ENCODE results near the gene ADAMTS18. TPM values are rescaled to one million over a fixed set of nuclear protein-coding genes. Genes with fewer than 3 reads are reported as not detected.

Gene ADAMTS18
- total RNA-seq (2021; fragmentation: NEBNext Ultra II Directional; extraction: Animal tissue kit (Norgen Biotek cat#: 25700)): not detected
- long read RNA-seq: 0 reads

DNA sequence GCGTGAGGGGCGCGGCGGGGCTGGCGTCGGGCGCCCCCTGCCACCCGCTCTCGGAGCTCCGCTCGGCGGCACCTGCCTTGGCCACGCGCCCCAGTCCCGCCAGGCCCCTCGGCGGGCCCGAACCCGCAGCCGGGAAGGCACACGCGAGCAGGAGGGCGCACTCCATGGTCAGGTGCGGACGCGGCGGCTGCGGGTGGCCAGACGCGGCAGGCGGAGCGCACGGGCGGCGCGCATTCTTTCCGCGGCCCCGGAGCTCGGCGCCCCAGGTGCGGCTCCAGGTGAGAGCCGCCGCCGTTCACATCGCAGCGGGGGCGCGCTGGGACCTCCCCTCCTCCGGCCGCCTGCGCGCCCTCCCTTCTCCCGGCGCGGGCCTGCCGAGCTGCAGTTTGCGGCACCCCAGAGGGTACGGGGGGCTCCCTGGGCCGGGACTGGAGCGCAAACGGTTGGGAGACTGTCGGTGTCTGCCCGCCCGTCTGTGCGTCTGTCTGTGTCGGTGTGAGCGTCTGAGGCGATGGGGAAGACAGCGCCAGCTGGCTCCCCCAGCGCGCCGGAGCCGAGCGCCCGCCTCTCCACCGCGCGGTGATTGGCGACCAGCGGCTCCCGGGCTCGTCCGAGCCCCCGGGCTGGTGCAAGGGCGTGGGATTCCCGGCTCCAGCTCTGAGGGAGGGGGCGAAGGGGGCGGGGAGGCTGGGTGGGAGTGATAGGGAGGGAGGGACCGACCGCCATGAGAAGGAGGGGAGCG lies at the start of gene ADAMTS18:
Gene ADAMTS18, minus strand, starts transcription at position 505 of the 742 bp plus-strand sequence. Its CDS starts 339 bp downstream, at position 166.
- H3K27me3 Mint-ChIP-seq (ENCODE audit: insufficient read depth): peaks cover 4% of the 10 kb centered on the region; the same call in 1 of the 2 replicates
- H3K4me3 Mint-ChIP-seq: no peak within 1 kb of the TSS
- no peak for DNase-seq
- H3K36me3 Mint-ChIP-seq (ENCODE audit: low read depth): 0 out of 2 replicates have a peak, but pooled peaks cover 4% of the 10 kb centered on the region
- H3K9me3 Mint-ChIP-seq: peaks cover 57% of the 10 kb centered on the region
- no peaks in the 10 kb centered on the region for H3K4me1 Mint-ChIP-seq (ENCODE audit: low read depth)
- H3K27ac Mint-ChIP-seq: no peak within 1 kb of the TSS
- TF ChIP-seq CTCF (IDR thresholded peaks at IDR 0.05): no peak

- TF ChIP-seq CTCF (IDR thresholded peaks at IDR 0.05): no peak
- Mint-ChIP-seq H3K27me3 (ENCODE audit: insufficient read depth) (peaks cover 1% of the 10 kb centered on the region; the same call in 1 of the 2 replicates), H3K27ac (no peak overlapping the region), H3K9me3 (peaks cover 45% of the 10 kb centered on the region), H3K36me3 (ENCODE audit: low read depth) (peaks cover 6% of the 10 kb centered on the region), H3K4me1 (ENCODE audit: low read depth) (no peaks in the 10 kb centered on the region), H3K4me3 (no peak overlapping the region)
- DNase-seq: no peak
These were observed 46.0 kb upstream of the ADAMTS18 start for GRCh38 chr16:77480681-77481315.

DNA sequence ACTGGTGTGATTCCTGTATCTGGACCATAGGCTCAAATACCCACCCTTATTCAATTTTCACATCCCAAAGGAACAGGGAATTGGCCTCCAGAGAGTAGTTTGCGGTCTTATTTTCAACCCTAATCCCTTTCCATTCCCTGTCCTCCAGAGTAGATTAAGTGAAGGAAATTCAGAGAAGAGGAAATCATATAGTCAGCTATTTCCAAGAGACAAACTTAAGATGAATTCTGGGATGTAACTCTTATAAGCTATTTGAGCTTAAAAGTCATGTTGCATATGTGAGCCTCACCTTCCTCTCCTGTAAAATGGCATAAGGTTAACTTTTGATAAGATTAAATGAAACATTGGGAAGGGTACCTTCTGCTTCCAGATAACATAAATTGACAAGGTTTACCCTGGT lies 37.4 kb upstream of the ADAMTS18 start:
- no peaks in the 10 kb centered on the region for H3K36me3 Mint-ChIP-seq (ENCODE audit: low read depth)
- H3K9me3 Mint-ChIP-seq: peaks cover 52% of the 10 kb centered on the region
- H3K4me3 Mint-ChIP-seq: no peak overlapping the region
- no peak overlapping the region for H3K27ac Mint-ChIP-seq
- no peak for TF ChIP-seq CTCF (IDR thresholded peaks at IDR 0.05)
- no peak for DNase-seq
- H3K4me1 Mint-ChIP-seq (ENCODE audit: low read depth): no peaks in the 10 kb centered on the region
- no peaks in the 10 kb centered on the region for H3K27me3 Mint-ChIP-seq (ENCODE audit: insufficient read depth)

DNA sequence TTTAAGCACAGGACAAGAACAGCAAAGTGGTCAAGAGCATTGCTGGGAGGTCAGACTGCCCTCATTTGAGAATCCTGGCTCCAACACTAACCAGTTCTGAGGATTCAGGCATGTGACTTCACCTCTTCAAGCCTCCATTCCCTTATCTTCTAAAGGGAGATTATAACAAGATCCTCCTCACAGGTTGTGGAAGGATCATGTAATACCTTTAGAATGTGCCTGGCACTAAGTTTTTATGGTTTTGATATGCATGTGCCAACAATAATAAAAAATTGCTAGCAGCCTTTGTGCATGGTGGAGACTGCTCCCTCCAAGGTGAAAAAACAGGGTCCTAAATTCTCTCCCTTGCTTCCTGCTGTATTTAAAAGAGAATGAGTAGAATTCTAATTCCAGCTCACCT lies 36.0 kb upstream of the ADAMTS18 start:
- no peaks in the 10 kb centered on the region for H3K4me1 Mint-ChIP-seq (ENCODE audit: low read depth)
- H3K27me3 Mint-ChIP-seq (ENCODE audit: insufficient read depth): no peaks in the 10 kb centered on the region
- no peak for TF ChIP-seq CTCF (IDR thresholded peaks at IDR 0.05)
- H3K36me3 Mint-ChIP-seq (ENCODE audit: low read depth): no peaks in the 10 kb centered on the region
- H3K9me3 Mint-ChIP-seq: peaks cover 48% of the 10 kb centered on the region
- DNase-seq: no peak
- H3K27ac Mint-ChIP-seq: no peak overlapping the region
- no peak overlapping the region for H3K4me3 Mint-ChIP-seq

GRCh38 chr16:77469634-77470033 lies 34.8 kb upstream of the ADAMTS18 start:
- H3K27ac Mint-ChIP-seq: no peak overlapping the region
- H3K27me3 Mint-ChIP-seq (ENCODE audit: insufficient read depth): no peaks in the 10 kb centered on the region
- DNase-seq: no peak
- H3K36me3 Mint-ChIP-seq (ENCODE audit: low read depth): no peaks in the 10 kb centered on the region
- TF ChIP-seq CTCF (IDR thresholded peaks at IDR 0.05): no peak
- no peaks in the 10 kb centered on the region for H3K4me1 Mint-ChIP-seq (ENCODE audit: low read depth)
- no peak overlapping the region for H3K4me3 Mint-ChIP-seq
- H3K9me3 Mint-ChIP-seq: peaks cover 46% of the 10 kb centered on the region
